Transverse colon (tissue), 4 donors: Measurements from ENCODE around the gene CRYM.
"Not testable (repeated sequence)": the region's sequence is repeated elsewhere in the genome, so short reads cannot be mapped to it uniquely, and the experiment has no call there.

Experiments used
- CTCF ChIP-seq, 5 experiments: fragments of 200-600 bp in 3 of 5; fragments of 450-650 bp in 2 of 5; sonication (generic) in 3 of 5; IDR thresholded peaks; 1 replicate in 2 of 5; 2 replicates in 3 of 5; pipeline ENCODE4 v1.5.1; 2016 to 2017; ENCODE audit warnings: antibody characterized with exemption in 5 of 5, inconsistent platforms in 3 of 5, mild to moderate bottlenecking in 2 of 5, moderate library complexity in 1 of 5
- POLR2AphosphoS5 ChIP-seq, 3 donors: sonication (generic); formaldehyde crosslinking; IDR thresholded peaks; one replicate each; pipeline ENCODE4 v1.6.1; 2016; ENCODE audit warnings: antibody characterized with exemption in 3 of 3

- not testable (repeated sequence) for TF ChIP-seq CTCF, POLR2AphosphoS5 (IDR thresholded peaks at IDR 0.05)
These were observed 28.6 kb upstream of the CRYM start for GRCh38 chr16:21306712-21307111.
